ENCODE data around the gene IL17REL.
A peak's percentile ranks its signal among the peaks of the same experiment; 100 is the strongest.

The IL17REL gene

DNA sequence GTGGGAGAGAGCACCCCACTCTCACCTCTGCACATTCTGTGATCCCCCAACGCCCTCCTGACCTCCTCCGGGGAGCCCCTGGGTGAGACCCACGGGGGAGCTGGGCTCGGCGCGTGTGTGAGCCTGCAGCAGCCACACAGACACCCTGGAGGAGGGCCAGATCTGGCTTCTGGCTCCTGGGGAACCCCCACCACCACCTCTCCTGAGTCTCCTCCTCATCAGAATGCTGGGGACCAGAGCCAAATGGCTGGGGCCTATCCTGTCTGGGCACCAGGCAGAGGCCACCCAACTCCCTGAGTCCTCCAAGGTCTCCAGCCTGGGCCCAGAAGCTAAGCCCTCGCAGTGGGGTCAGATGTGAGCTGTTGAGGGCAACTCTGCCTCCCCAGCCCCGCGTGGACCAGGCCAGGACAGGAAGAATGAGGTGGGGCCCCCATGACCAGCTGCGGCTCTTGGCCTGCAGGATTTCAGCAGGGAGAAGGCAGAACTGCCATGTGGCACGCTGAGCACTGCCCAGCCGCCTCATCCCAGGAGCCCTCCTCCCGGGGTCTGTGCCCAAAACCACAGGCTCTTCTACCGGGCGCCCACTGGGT is 57.5 kb downstream of the IL17REL start:
- no peak for DNase-seq

- no peak for DNase-seq
These were observed 58.2 kb downstream of the IL17REL start for GRCh38 chr22:49954354-49954753.

- no peak for DNase-seq
These were observed 58.8 kb downstream of the IL17REL start for GRCh38 chr22:49953680-49954344.

DNA sequence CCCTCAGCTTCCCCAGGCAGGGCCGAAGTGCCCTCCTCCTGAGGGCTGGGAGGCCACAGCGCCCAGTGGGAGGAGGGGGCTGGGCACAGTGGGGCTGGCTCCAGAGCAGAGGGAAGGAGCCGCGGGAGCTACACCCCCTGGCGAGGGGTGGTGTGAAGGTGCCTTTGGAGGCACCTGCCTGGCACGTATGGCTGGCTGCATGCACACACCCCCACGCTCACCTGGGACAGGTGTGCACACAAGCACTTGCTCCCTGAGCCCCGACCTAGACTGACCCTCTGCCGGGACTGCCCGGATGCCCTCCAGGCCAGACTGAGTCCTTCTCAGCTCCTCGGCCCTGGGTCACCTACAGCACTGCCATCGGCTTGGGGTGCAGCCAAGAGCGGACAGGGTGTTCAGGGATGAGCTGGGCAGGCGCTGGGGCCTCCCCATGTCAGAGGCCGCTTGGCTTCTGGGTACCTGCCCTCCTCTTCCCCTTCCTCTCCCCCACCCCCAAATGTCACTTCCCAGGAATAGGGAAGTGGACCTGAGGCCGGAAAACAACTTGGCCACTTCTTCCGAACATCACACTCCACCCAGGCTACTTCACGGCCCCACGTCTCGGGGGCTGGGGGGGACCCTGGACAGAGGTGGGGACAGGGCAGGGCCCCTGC is 59.4 kb downstream of the IL17REL start:
- DNase-seq, result no peak

- no peak for DNase-seq
These were observed 60.3 kb downstream of the IL17REL start for GRCh38 chr22:49951986-49952896.

- DNase-seq, result no peak
These were observed 60.9 kb downstream of the IL17REL start for GRCh38 chr22:49951678-49951985.

- no peak for DNase-seq
These were observed 61.4 kb downstream of the IL17REL start for GRCh38 chr22:49951000-49951677.

- no peak for DNase-seq
These were observed 62.1 kb downstream of the IL17REL start for GRCh38 chr22:49950396-49950994.

- DNase-seq, result no peak
These were observed 62.7 kb downstream of the IL17REL start for GRCh38 chr22:49949914-49950292.

- no peak for DNase-seq
These were observed 63.3 kb downstream of the IL17REL start for GRCh38 chr22:49948958-49949913.

DNA sequence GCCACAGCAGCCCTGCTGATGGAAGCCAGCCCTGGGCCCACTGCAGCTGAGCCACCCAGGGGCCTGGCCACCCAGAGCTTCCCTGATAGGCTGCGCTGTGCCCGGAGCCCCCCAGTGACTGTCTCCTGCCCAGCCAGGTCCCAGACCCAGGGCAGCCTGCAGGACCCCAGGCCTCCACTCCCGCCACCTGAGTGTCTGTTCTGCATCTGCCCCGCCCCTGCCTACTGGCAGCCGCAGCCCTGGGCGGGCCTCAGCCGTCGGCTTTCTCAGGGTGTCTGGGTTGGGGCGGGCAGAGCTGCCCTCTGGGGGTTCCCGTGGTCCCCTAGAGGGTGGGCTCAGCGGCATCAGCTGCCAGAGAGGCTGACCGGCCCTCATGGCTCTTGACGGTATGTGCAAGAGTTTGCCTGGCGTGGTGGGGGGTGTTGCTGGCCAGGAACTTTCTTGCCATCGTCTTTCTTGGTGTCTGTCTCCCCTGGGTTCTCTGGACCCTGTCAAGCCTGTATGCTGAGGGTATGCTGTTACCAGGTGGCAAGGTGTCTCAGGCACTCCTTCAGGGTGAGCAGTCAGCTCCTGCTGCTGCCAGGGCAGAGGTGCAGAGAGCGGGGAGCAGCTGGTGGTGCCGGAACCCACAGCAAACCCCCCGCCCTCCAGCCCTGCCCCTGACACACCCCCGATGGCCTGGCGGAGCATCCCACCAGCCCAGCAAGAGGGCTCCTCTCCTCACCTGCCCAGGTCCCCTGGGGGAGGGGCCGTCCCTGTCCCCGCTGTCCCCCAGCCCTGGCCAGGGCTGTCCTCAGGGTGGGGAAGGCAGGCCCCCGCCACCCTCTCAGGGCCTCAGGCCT is 64.2 kb downstream of the IL17REL start:
- DNase-seq, result no peak

DNA sequence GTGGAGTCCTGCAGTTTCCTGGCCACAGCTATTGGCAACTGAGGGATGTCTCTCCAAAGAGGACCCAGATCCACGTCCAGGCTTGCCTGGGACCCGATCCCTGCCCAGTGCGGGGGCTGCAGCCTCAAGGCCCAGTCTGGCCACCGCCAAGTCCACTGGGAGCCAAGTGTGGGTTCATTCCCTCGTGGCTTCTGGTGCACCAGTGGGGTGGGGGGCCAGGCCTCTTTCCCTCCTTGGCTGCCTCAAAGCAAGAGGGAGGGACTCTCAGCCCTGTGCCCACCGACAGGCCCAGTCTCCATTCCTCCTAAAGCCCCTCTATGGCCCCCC is 65.3 kb downstream of the IL17REL start:
- DNase-seq, result no peak

DNA sequence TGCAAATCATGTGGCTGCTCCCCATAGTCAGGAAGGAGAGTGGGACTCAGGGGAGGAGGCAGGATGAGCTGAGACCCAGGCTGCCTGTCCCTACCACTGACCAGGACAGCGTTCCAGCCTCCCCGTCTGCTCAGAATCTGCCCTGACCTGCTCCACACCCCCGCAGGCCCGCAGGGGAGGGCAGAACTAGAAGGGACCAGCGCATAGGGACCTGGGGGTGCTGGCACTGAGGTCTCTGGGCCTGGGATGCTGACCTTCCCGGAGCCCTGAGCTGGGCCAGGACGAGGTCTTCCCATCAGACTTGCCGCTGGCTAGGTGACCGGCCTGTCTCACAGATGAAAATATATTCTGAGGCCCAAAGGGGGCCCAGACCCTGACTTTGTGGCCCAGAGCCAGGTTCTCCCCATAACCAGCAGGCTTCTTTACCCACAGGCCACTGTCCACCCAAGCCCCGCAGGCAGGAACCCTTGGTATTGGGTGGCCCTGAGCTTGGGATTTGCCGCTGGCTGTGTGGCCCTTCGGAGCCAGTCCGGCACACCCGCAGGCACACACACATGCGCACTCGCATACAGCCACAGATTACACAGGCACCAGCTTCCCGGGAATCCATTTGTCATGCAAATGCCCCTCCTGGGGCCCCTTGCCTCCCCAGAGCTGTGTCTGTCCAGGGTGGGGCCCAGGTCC is 65.8 kb downstream of the IL17REL start:
- DNase-seq, result no peak

GRCh38 chr22:49945042-49945794 is 67.3 kb downstream of the IL17REL start:
- peak; percentile 85 for DNase-seq
